GM12892 (cell line): ENCODE measurements around the gene DEFB119. TPM values are rescaled to one million over a fixed set of nuclear protein-coding genes. Genes with fewer than 3 reads are reported as not detected.
"Not testable (repeated sequence)": the region's sequence is repeated elsewhere in the genome, so short reads cannot be mapped to it uniquely, and the experiment has no call there.

Experiments used
- DNase-seq: peaks from one replicate; pipeline ENCODE4 v3.0.0; 2011; ENCODE audit not compliant: insufficient read length
- FAIRE-seq: peaks from 2 replicates; lab custom pipeline; 2011; peaks lifted over from hg19 to GRCh38; lab: Jason Lieb, UNC
- POLR2A ChIP-seq: IDR thresholded peaks from 2 replicates; pipeline ENCODE4 v1.6.1; 2011; ENCODE audit warnings: low read depth, low read length, control low read depth
- POLR2AphosphoS5 ChIP-seq: IDR thresholded peaks from 2 replicates; pipeline ENCODE4 v1.6.1; 2011; ENCODE audit warnings: low read depth, low read length, control low read depth
- TAF1 ChIP-seq: IDR thresholded peaks from 2 replicates; pipeline ENCODE4 v1.6.1; 2011; ENCODE audit warnings: low read depth, mild to moderate bottlenecking, control low read depth, low read length, borderline replicate concordance
- polyA plus RNA-seq: library from polyadenylated mRNA; unstranded; fragments of >200 nt; gene quantifications from one replicate; pipeline ENCODE4 v1.2.1, GENCODE V29; 2012; ENCODE audit warnings: missing spikeins, inconsistent platforms; ENCODE audit not compliant: missing spikeins

The DEFB119 gene
- not detected for polyA plus RNA-seq

- DNase-seq (no peak), FAIRE-seq (no peak)
- TF ChIP-seq POLR2AphosphoS5 (no peak), POLR2A (no peak), TAF1 (no peak)
Measured at GRCh38 chr20:31390490-31390889, at the start of gene DEFB119. Gene DEFB119 (minus strand): TSS chr20:31390590. CDS start chr20:31390483, 107 bp downstream.

- TF ChIP-seq POLR2A, result no peak
- no peak for TF ChIP-seq POLR2AphosphoS5
- no peak for TF ChIP-seq TAF1
- DNase-seq (no peak), FAIRE-seq (no peak)
Measured at GRCh38 chr20:31430568-31431115, 40.3 kb upstream of the DEFB119 start.

GRCh38 chr20:31427576-31427975 lies 37.2 kb upstream of the DEFB119 start:
- not testable (repeated sequence) for FAIRE-seq, DNase-seq

GRCh38 chr20:31426891-31427551 lies 36.6 kb upstream of the DEFB119 start:
- not testable (repeated sequence) for DNase-seq, FAIRE-seq

GRCh38 chr20:31425797-31426196 lies 35.4 kb upstream of the DEFB119 start:
- FAIRE-seq (no peak), DNase-seq (no peak)
- TF ChIP-seq TAF1 (no peak), POLR2A (no peak), POLR2AphosphoS5 (no peak)

- TF ChIP-seq POLR2A, result no peak
- no peak for TF ChIP-seq TAF1
- TF ChIP-seq POLR2AphosphoS5, result no peak
- FAIRE-seq (no peak), DNase-seq (no peak)
Measured at GRCh38 chr20:31418307-31418706, 27.9 kb upstream of the DEFB119 start.

GRCh38 chr20:31415653-31416052 lies 25.3 kb upstream of the DEFB119 start:
- TF ChIP-seq POLR2AphosphoS5, result no peak
- no peak for TF ChIP-seq TAF1
- TF ChIP-seq POLR2A, result no peak
- FAIRE-seq (no peak), DNase-seq (no peak)

GRCh38 chr20:31414381-31414780 lies 24.0 kb upstream of the DEFB119 start:
- FAIRE-seq, result no peak

GRCh38 chr20:31410011-31410410 lies 19.6 kb upstream of the DEFB119 start:
- TF ChIP-seq POLR2A (no peak), TAF1 (no peak), POLR2AphosphoS5 (no peak)
- FAIRE-seq (no peak), DNase-seq (no peak)

More at GRCh38 chr20:31414381-31414780, 24.0 kb upstream of the DEFB119 start:
- TF ChIP-seq POLR2AphosphoS5 (no peak), TAF1 (no peak), POLR2A (no peak)
- no peak for DNase-seq

- no peak for FAIRE-seq
- DNase-seq, result no peak
Measured at GRCh38 chr20:31406115-31406514, 15.7 kb upstream of the DEFB119 start, which contains the start of gene DEFB121. Gene DEFB121 (minus strand): TSS chr20:31406215. CDS start chr20:31406152, 63 bp downstream.

GRCh38 chr20:31403886-31404285 lies 13.5 kb upstream of the DEFB119 start:
- TF ChIP-seq POLR2A (no peak), TAF1 (no peak), POLR2AphosphoS5 (no peak)
- DNase-seq, result no peak
- FAIRE-seq, result no peak

More at GRCh38 chr20:31406115-31406514, 15.7 kb upstream of the DEFB119 start, which contains the start of gene DEFB121:
- no peak for TF ChIP-seq POLR2AphosphoS5
- no peak for TF ChIP-seq TAF1
- TF ChIP-seq POLR2A, result no peak

GRCh38 chr20:31394900-31395299 lies 4.5 kb upstream of the DEFB119 start:
- FAIRE-seq (no peak), DNase-seq (no peak)
- TF ChIP-seq POLR2A (no peak), POLR2AphosphoS5 (no peak), TAF1 (no peak)

- TF ChIP-seq POLR2A (no peak), POLR2AphosphoS5 (no peak), TAF1 (no peak)
- DNase-seq (no peak), FAIRE-seq (no peak)
Measured at GRCh38 chr20:31392836-31393235, 2.4 kb upstream of the DEFB119 start.
